WTC11 (cell line): ENCODE data around the gene ATF7IP. TPM values are rescaled to one million over a fixed set of nuclear protein-coding genes. Genes with fewer than 3 reads are reported as not detected.
A peak's percentile ranks its signal among the peaks of the same experiment; 100 is the strongest.

Source experiments
- ATAC-seq: fragments of 200-7000 bp; cut with Tn5 transposase; 2 replicates; pipeline ENCODE4 v1.10.0; 2021; ENCODE audit warnings: mild to moderate bottlenecking, moderate library complexity
- CTCF ChIA-PET: fragments of 300-600 bp; sonication (Branson Sonifier 250); formaldehyde crosslinking; loops from one replicate; lab custom pipeline; 2021; ENCODE audit warnings: antibody characterized with exemption; lab: Charles Lee
- POLR2A ChIA-PET: fragments of 350-600 bp; sonication (Branson Sonifier 250); formaldehyde crosslinking; loops from one replicate; lab custom pipeline; 2021; ENCODE audit warnings: antibody characterized with exemption; lab: Charles Lee
- DNase-seq: peaks from one replicate; pipeline ENCODE4 v3.0.0; 2021; ENCODE audit warnings: low spot score
- H3K27ac Mint-ChIP-seq: 2 replicates; pipeline ENCODE4 v1.8.0; 2021; ENCODE audit warnings: mixed read lengths
- H3K27me3 Mint-ChIP-seq: 2 replicates; pipeline ENCODE4 v1.8.0; 2021; ENCODE audit warnings: low read depth, mild to moderate bottlenecking, moderate library complexity, mixed read lengths
- H3K36me3 Mint-ChIP-seq: 2 replicates; pipeline ENCODE4 v1.8.0; 2021; ENCODE audit warnings: mixed read lengths
- H3K4me1 Mint-ChIP-seq: 2 replicates; pipeline ENCODE4 v1.8.0; 2022; ENCODE audit warnings: mixed read lengths
- H3K4me3 Mint-ChIP-seq: 2 replicates; pipeline ENCODE4 v1.8.0; 2021; ENCODE audit warnings: mild to moderate bottlenecking, moderate library complexity, mixed read lengths
- H3K9me3 Mint-ChIP-seq: 2 replicates; pipeline ENCODE4 v1.8.0; 2021; ENCODE audit warnings: mixed read lengths
- AR ChIP-seq: fragments of 250-450 bp; sonication (Bioruptor Pico); IDR thresholded peaks from 2 replicates; pipeline ENCODE4 v1.9.0; 2021; ENCODE audit warnings: mild to moderate bottlenecking
- ATF6 ChIP-seq: sonication (generic); formaldehyde crosslinking; IDR thresholded peaks from 2 replicates; pipeline ENCODE4 v1.8.1; 2023; ENCODE audit warnings: mild to moderate bottlenecking, missing genetic modification reagents
- CREM ChIP-seq: sonication (generic); formaldehyde crosslinking; IDR thresholded peaks from 2 replicates; pipeline ENCODE4 v1.8.1; 2022; ENCODE audit warnings: mild to moderate bottlenecking, missing genetic modification reagents, moderate library complexity
- CTCF ChIP-seq: fragments of 200-600 bp; IDR thresholded peaks from 2 replicates; pipeline ENCODE4 v1.8.0; 2022; ENCODE audit warnings: antibody characterized with exemption
- FOXP1 ChIP-seq: sonication (generic); formaldehyde crosslinking; IDR thresholded peaks from 2 replicates; pipeline ENCODE4 v1.8.0; 2022; ENCODE audit warnings: missing genetic modification reagents, mild to moderate bottlenecking, moderate library complexity, borderline replicate concordance
- GABPB1 ChIP-seq: sonication (generic); formaldehyde crosslinking; IDR thresholded peaks from 2 replicates; pipeline ENCODE4 v1.8.1; 2023; ENCODE audit warnings: mild to moderate bottlenecking, missing genetic modification reagents
- GRHL2 ChIP-seq: fragments of 250-450 bp; sonication (Bioruptor Pico); IDR thresholded peaks from 2 replicates; pipeline ENCODE4 v1.8.0; 2022; ENCODE audit warnings: mild to moderate bottlenecking, moderate library complexity; ENCODE audit not compliant: insufficient replicate concordance, severe bottlenecking
- HMGA2 ChIP-seq: fragments of 250-450 bp; sonication (Bioruptor Pico); IDR thresholded peaks from 2 replicates; pipeline ENCODE4 v1.4.0; 2021; ENCODE audit warnings: mild to moderate bottlenecking, moderate library complexity
- IRF1 ChIP-seq: sonication (generic); formaldehyde crosslinking; IDR thresholded peaks from 2 replicates; pipeline ENCODE4 v1.8.0; 2023; ENCODE audit warnings: missing genetic modification reagents
- TCF7 ChIP-seq: sonication (generic); formaldehyde crosslinking; IDR thresholded peaks from 2 replicates; pipeline ENCODE4 v1.8.0; 2022; ENCODE audit warnings: mild to moderate bottlenecking, low read depth, missing genetic modification reagents, moderate library complexity
- ZMAT4 ChIP-seq: fragments of 250-450 bp; sonication (Bioruptor Pico); IDR thresholded peaks from 2 replicates; pipeline ENCODE4 v1.9.0; 2021; ENCODE audit warnings: mild to moderate bottlenecking
- ZNF138 ChIP-seq: sonication (generic); formaldehyde crosslinking; conservative IDR thresholded peaks from 2 replicates; pipeline ENCODE4 v1.8.1; 2022; ENCODE audit warnings: mild to moderate bottlenecking, moderate library complexity, missing genetic modification reagents
- ZNF532 ChIP-seq: fragments of 250-450 bp; sonication (Bioruptor Pico); IDR thresholded peaks from 2 replicates; pipeline ENCODE4 v1.9.0; 2021; ENCODE audit warnings: mild to moderate bottlenecking, borderline replicate concordance
- total RNA-seq: library from RNA; stranded (reverse); gene quantifications from 3 replicates; pipeline ENCODE4 v1.2.3, GENCODE V29; 2021

The ATF7IP gene
- total RNA-seq, 1 experiment from 2014 or later: 141 TPM

GRCh38 chr12:14452865-14453264 lies 87.4 kb downstream of the ATF7IP start:
- TF ChIP-seq GABPB1: no peak
- TF ChIP-seq HMGA2 (CRISPR knock-in tag): no peak
- no peak for TF ChIP-seq TCF7 (CRISPR knock-in tag)
- TF ChIP-seq ZNF138 (CRISPR knock-in tag): no peak
- H3K4me1 Mint-ChIP-seq: peaks cover 40% of the 10 kb centered on the region
- CTCF ChIA-PET: interaction anchor here (1.5 to 6.3 kb wide), 7 partner anchors 22 to 258 kb away, joined by 3 to 59 read pairs (median 8); partner anchors contain the start of gene ATF7IP
- DNase-seq (no peak), ATAC-seq (no peak)
- H3K27ac Mint-ChIP-seq: peak overlapping the region; percentile 86
- POLR2A ChIA-PET: interaction anchor here (0.7 to 1.8 kb wide), 2 partner anchors 20 to 87 kb away, joined by 4 to 9 read pairs; partner anchors contain the start of gene ATF7IP
- H3K4me3 Mint-ChIP-seq: no peak overlapping the region
- no peaks in the 10 kb centered on the region for H3K27me3 Mint-ChIP-seq
- no peaks in the 10 kb centered on the region for H3K9me3 Mint-ChIP-seq
- H3K36me3 Mint-ChIP-seq: peaks cover 40% of the 10 kb centered on the region

- peak; percentile 99 for ATAC-seq
- peak; percentile 56 for DNase-seq
- peaks cover 30% of the 10 kb centered on the region for H3K36me3 Mint-ChIP-seq
- H3K27ac Mint-ChIP-seq: peak overlapping the region; percentile 86
- no peaks in the 10 kb centered on the region for H3K27me3 Mint-ChIP-seq
- ChIA-PET CTCF (interaction anchor here (0.6 to 6.3 kb wide), 44 partner anchors 9 to 268 kb away, joined by 3 to 59 read pairs (median 4); partner anchors contain the start of gene ATF7IP), POLR2A (interaction anchor here (0.8 to 1.8 kb wide), 4 partner anchors 69 to 196 kb away, joined by 3 to 9 read pairs (median 4); partner anchors contain the start of gene ATF7IP)
- H3K4me1 Mint-ChIP-seq: peaks cover 49% of the 10 kb centered on the region
- H3K4me3 Mint-ChIP-seq: no peak overlapping the region
- no peaks in the 10 kb centered on the region for H3K9me3 Mint-ChIP-seq
- no peak for TF ChIP-seq ATF6 (CRISPR knock-in tag)
- peak; percentile 72 for TF ChIP-seq CTCF
- no peak for TF ChIP-seq TCF7 (CRISPR knock-in tag)
Measured at GRCh38 chr12:14454098-14454907, 88.8 kb downstream of the ATF7IP start.

GRCh38 chr12:14460212-14460841 lies 94.8 kb downstream of the ATF7IP start:
- Mint-ChIP-seq H3K4me1 (peaks cover 27% of the 10 kb centered on the region), H3K9me3 (no peaks in the 10 kb centered on the region), H3K4me3 (no peak overlapping the region), H3K36me3 (peaks cover 39% of the 10 kb centered on the region), H3K27ac (no peak overlapping the region), H3K27me3 (no peaks in the 10 kb centered on the region)
- TF ChIP-seq FOXP1 (CRISPR knock-in tag) (no peak), CREM (CRISPR knock-in tag) (no peak), GRHL2 (CRISPR knock-in tag) (no peak), ATF6 (CRISPR knock-in tag) (no peak), ZMAT4 (CRISPR knock-in tag) (no peak), ZNF532 (CRISPR knock-in tag) (no peak), AR (CRISPR knock-in tag) (no peak), IRF1 (CRISPR knock-in tag) (no peak)
- ATAC-seq (no peak), DNase-seq (no peak)
- CTCF ChIA-PET: no interaction called here
- POLR2A ChIA-PET: no interaction called here
